GM21717 (cell line): ENCODE measurements around the gene RFC2.

ENCODE experiments used
- ATAC-seq: cut with Tn5 transposase; IDR thresholded peaks from one replicate; pipeline ENCODE4 v1.9.1; 2021; ENCODE audit warnings: mild to moderate bottlenecking, moderate library complexity; ENCODE audit not compliant: unreplicated experiment

The RFC2 gene

GRCh38 chr7:74193913-74194312 is 60.3 kb downstream of the RFC2 start:
- ATAC-seq = no peak

GRCh38 chr7:74193054-74193453 is 61.1 kb downstream of the RFC2 start:
- ATAC-seq = no peak

GRCh38 chr7:74191231-74191630 is 63.0 kb downstream of the RFC2 start:
- no peak for ATAC-seq

DNA sequence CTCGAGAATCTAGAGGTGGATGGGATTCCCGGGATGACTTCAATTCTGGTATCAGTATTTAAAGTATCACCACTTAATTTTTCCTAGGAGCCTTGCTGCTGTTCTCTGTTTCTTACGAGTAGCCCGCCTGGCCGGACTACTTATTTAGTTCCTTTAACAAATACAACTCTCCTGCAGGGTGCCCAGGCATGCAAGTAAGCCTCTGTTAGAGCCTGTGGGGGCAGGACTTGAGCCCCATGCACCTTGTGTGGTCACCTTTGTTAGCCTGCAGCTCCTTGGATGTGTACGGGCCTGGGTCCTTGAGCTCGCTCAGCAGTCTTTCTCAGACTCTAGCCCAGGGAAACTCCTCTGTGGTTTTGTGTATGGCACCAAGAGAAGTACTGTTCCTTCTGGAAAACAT is 63.9 kb downstream of the RFC2 start:
- ATAC-seq = no peak

- no peak for ATAC-seq
Observed at GRCh38 chr7:74187915-74188675, 66.1 kb downstream of the RFC2 start.

DNA sequence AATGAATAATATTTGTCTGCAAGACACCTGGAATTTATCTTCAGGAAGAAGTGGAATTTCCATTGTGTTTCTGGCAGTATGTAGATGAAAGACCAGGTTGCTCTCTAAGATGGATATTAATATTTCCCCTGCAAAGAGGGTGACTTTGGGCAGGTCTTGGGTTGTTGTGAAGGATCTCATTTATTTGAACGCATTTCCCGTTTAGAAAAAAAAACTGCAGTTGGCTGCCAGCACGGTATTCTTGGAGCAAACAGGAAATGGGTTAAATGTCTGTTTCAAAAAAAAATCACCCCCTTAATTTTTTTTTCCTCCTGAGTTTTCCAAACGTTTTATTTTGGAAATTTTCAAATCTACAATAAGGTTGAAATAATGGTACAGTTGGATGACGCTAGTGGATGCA is 68.6 kb downstream of the RFC2 start:
- no peak for ATAC-seq

GRCh38 chr7:74185016-74185415 is 69.2 kb downstream of the RFC2 start:
- ATAC-seq = no peak

DNA sequence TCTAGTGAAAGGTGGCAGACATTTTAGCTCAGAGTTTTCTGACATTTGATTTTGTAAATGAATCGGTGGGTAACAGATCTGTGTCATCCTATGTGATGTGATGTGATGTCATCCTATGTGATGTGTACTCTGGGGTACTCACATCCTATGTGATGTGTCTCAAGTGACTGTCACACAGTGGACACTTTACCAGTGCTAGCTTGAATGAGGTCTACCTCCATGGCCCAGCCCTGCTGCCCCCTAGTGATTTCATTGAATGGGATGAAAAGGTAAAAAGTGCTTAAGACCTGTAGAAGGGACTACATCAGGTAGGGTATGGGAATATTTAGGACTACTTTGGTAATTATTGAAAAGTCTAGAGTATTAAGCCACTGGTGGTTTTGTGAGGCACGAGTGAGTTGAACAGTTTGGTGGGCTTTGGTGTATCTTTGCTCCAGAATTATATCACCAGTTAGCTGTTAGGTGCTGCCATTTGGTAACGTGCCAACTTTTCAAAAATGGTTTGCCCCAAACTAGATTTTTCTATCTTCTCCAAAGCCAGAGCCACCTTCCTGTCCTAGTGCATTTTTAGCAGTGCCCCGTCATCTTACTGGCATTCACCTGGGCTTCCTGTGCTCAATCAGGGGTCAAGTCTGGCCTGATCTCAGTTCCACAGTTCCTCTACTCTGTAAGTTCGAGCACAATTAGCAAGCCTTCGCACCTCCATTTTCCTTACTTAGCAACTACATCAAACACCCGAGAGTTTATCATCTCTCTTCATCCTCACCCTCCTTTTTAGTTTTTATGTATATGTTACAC is 70.3 kb downstream of the RFC2 start:
- no peak for ATAC-seq

DNA sequence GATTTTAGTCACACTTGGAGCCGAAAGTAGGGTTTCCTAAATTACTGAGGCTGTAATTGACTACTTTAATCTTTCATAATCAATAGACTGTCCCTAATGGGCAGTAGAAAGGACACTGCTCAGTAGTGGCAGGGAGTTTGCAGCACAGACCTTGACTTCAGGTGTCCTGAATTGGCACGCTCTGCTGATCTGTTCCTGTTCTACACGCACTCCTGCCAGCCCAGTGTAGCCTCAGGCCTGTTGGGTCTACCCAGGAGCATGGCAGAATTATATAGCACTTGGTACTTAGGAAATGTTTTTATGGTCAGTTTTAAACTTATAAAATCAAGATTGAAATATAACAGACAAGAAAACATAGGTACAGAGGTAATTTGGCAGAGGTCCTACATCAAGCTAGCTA is 71.1 kb downstream of the RFC2 start:
- ATAC-seq = no peak

GRCh38 chr7:74182453-74183090 is 71.6 kb downstream of the RFC2 start:
- ATAC-seq = no peak

DNA sequence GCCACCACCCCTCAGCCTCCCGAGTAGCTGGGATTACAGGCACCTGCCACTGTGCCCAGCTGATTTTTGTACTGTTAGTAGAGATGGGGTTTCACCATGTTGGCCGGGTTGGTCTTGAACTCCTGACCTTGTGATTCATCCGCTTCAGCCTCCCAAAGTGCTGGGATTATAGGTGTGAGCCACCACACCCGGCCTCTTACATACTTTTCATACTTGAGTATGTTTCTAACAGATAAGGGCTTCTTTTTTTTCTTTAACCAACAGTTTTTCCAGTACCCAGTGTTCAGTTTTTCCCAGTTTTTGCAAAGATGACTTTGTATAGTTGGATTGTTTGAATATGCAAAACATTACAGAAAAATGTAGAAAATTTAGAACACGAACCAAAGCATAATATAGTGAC is 72.4 kb downstream of the RFC2 start:
- ATAC-seq = no peak
